Upper lobe of left lung (tissue), 6 donors: ENCODE measurements around the gene COG1. TPM values are rescaled to one million over a fixed set of nuclear protein-coding genes. Genes with fewer than 3 reads are reported as not detected.

Experiments
- ATAC-seq, 2 donors: fragments of 200-7000 bp; cut with Tn5 transposase; one replicate each; pipeline ENCODE4 v1.9.1; 2022; ENCODE audit warnings: mild to moderate bottlenecking in 2 of 2, moderate library complexity in 2 of 2; ENCODE audit not compliant: low FRiP score in 2 of 2
- DNase-seq, 2 donors: peaks; one replicate each; pipeline ENCODE4 v3.0.0-alpha.2; 2019 to 2020
- H3K27ac ChIP-seq, 4 donors: fragments of 200-600 bp; sonication (generic); one replicate each; pipeline ENCODE4 v1.5.1; 2016 to 2019
- H3K27me3 ChIP-seq, 4 donors: fragments of 200-600 bp; sonication (generic); one replicate each; pipeline ENCODE4 v1.5.1; 2017 to 2019
- H3K36me3 ChIP-seq, 4 donors: fragments of 200-600 bp; sonication (generic); one replicate each; pipeline ENCODE4 v1.5.1; 2016 to 2019
- H3K4me1 ChIP-seq, 4 donors: fragments of 200-600 bp; sonication (generic); one replicate each; pipeline ENCODE4 v1.5.1; 2018 to 2019
- H3K4me3 ChIP-seq, 4 donors: fragments of 200-600 bp; sonication (generic); one replicate each; pipeline ENCODE4 v1.5.1; 2017 to 2019; ENCODE audit warnings: mild to moderate bottlenecking in 2 of 4, moderate library complexity in 1 of 4
- H3K9me3 ChIP-seq, 4 donors: fragments of 200-600 bp; sonication (generic); one replicate each; pipeline ENCODE4 v1.5.1; 2018 to 2019
- EP300 ChIP-seq, 4 donors: sonication (generic); formaldehyde crosslinking; IDR thresholded peaks; one replicate each; pipeline ENCODE4 v1.5.1; 2017; ENCODE audit warnings: antibody characterized with exemption in 4 of 4, control low read depth in 2 of 4
- POLR2A ChIP-seq, 4 donors: fragments of 450-650 bp; IDR thresholded peaks; one replicate each; pipeline ENCODE4 v1.5.1; 2016 to 2017; ENCODE audit warnings: antibody characterized with exemption in 4 of 4, mild to moderate bottlenecking in 2 of 4
- POLR2AphosphoS5 ChIP-seq, 2 donors: sonication (generic); formaldehyde crosslinking; IDR thresholded peaks; one replicate each; pipeline ENCODE4 v1.5.1; 2017; ENCODE audit warnings: antibody characterized with exemption in 2 of 2
- WGBS, 2 donors: methylation state at CpG; one replicate each; pipeline ENCODE4 v1.1.5; 2017 to 2018; 5-methylcytosine and 5-hydroxymethylcytosine counted together
- total RNA-seq, 6 donors: library from RNA; depleted of rRNA in 4 of 6; stranded (reverse); fragments of >200 nt in 4 of 6; gene quantifications; one replicate each; pipeline versions ENCODE4 v1.1.0 to v1.2.1, GENCODE V29; 2016 to 2021
- TF ChIP-seq, protein P1 (sequence below), 6 experiments: fragments of 450-650 bp in 4 of 6; fragments of 200-600 bp in 2 of 6; sonication (generic) in 2 of 6; IDR thresholded peaks; one replicate each; pipeline ENCODE4 v1.5.1; 2016 to 2019; ENCODE audit warnings: antibody characterized with exemption in 6 of 6
- donor health status: DM: no; HTN: no; CAD: no; lungs with moderate emphysema.
- donor health status: DM: no; HTN: yes; CAD: no; lungs with severe emphysema.

Gene COG1
- total RNA-seq, 6 donors from 2014 or later = 27.7 to 75.4 (median 32.5) TPM

DNA sequence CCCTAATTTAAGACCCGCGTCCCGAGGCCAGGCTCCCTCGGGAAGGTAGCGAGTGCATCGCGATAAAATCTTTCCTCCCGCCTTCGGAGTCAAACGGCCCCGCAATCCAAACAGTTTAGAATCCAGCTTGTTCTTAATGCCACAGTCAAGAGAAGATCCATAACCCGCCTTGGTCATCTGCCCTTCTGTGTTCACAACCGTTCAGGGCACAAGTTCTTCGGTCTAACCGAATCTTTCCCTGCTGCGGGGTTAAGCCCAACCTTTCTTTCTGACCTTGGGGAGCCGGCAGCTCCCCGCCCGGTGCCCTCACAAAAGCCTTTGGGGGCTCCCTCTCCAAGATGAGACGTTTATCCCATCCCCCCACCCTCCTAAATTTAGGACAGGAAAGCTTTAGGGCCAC lies 38.5 kb downstream of the COG1 start:
- H3K36me3 ChIP-seq = peaks cover 0 to 12% (median 6%) of the 10 kb centered on the region in 4 donors
- no peaks in the 10 kb centered on the region for H3K27me3 ChIP-seq
- DNase-seq (no peak), ATAC-seq (no peak)
- peaks cover 47 to 51% (median 48%) of the 10 kb centered on the region in 4 donors for H3K4me1 ChIP-seq
- TF ChIP-seq, protein P1, sequence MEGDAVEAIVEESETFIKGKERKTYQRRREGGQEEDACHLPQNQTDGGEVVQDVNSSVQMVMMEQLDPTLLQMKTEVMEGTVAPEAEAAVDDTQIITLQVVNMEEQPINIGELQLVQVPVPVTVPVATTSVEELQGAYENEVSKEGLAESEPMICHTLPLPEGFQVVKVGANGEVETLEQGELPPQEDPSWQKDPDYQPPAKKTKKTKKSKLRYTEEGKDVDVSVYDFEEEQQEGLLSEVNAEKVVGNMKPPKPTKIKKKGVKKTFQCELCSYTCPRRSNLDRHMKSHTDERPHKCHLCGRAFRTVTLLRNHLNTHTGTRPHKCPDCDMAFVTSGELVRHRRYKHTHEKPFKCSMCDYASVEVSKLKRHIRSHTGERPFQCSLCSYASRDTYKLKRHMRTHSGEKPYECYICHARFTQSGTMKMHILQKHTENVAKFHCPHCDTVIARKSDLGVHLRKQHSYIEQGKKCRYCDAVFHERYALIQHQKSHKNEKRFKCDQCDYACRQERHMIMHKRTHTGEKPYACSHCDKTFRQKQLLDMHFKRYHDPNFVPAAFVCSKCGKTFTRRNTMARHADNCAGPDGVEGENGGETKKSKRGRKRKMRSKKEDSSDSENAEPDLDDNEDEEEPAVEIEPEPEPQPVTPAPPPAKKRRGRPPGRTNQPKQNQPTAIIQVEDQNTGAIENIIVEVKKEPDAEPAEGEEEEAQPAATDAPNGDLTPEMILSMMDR (IDR thresholded peaks at IDR 0.05) = no peak
- TF ChIP-seq POLR2A (IDR thresholded peaks at IDR 0.05) = no peak
- H3K9me3 ChIP-seq = no peaks in the 10 kb centered on the region
- peak overlapping the region; percentile 81 to 99 (median 96) for H3K4me3 ChIP-seq
- peak overlapping the region; percentile 77 to 94 (median 90) for H3K27ac ChIP-seq
- WGBS, 2 donors = 0 to 1% methylated on average over 20 of the region's 20 CpGs

DNA sequence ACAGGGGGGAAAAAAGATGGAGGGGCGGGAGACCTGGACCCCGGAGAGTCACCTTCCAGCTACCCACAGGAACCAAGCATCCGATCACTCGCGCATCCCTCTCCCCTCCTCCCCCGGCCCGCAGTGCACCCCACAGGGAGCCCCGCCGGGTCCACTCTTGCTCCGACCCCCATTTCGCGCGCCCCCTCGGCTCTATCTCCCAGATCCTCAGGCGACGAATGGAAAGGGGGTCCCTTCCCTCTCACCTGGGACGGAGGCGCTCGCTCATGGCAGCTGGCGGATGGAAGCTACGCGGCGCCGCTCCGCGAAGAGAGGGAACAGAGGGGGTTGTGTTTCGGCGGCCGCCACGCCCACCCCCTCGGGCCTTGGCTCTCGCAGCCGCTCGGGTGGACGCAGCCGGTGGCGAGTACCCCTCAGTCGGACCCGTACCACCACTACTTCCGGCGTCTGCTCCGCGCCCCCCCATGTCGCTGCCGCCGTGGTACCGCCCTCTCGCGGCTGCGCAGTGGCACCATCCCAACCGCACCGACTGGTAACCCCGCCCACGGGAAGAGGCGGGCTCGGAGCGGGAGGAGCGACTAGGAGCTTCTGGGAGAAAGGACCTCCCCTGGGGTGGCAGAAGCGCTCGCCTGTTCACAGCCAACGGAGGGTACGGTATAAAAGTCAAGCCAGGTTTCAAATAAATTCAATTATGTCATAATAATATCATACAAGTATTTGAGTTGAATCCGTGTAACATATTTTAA lies 39.2 kb downstream of the COG1 start:
- Histone ChIP-seq H3K27me3 (no peaks in the 10 kb centered on the region), H3K27ac (peak overlapping the region; percentile 77 to 94 (median 90)), H3K9me3 (no peaks in the 10 kb centered on the region), H3K36me3 (peaks cover 0 to 19% (median 12%) of the 10 kb centered on the region in 4 donors), H3K4me3 (peak overlapping the region; percentile 81 to 99 (median 96)), H3K4me1 (peaks cover 42 to 47% (median 46%) of the 10 kb centered on the region in 4 donors)
- WGBS, 2 donors = 0% methylated on average over 11 to 30 of the region's 63 CpGs
- peak; percentile 97 to 98 for ATAC-seq
- peak; percentile 97 to 98 for DNase-seq
- TF ChIP-seq, protein P1 (IDR thresholded peaks at IDR 0.05) = peak in 5 of 6 experiments; percentile 20 to 75 (median 70)
- TF ChIP-seq EP300 (IDR thresholded peaks at IDR 0.05) = no peak
- peak; percentile 86 to 94 for TF ChIP-seq POLR2AphosphoS5 (IDR thresholded peaks at IDR 0.05)
- TF ChIP-seq POLR2A (IDR thresholded peaks at IDR 0.05) = peak in 3 of 4 donors; percentile 51 to 81 (median 66)

DNA sequence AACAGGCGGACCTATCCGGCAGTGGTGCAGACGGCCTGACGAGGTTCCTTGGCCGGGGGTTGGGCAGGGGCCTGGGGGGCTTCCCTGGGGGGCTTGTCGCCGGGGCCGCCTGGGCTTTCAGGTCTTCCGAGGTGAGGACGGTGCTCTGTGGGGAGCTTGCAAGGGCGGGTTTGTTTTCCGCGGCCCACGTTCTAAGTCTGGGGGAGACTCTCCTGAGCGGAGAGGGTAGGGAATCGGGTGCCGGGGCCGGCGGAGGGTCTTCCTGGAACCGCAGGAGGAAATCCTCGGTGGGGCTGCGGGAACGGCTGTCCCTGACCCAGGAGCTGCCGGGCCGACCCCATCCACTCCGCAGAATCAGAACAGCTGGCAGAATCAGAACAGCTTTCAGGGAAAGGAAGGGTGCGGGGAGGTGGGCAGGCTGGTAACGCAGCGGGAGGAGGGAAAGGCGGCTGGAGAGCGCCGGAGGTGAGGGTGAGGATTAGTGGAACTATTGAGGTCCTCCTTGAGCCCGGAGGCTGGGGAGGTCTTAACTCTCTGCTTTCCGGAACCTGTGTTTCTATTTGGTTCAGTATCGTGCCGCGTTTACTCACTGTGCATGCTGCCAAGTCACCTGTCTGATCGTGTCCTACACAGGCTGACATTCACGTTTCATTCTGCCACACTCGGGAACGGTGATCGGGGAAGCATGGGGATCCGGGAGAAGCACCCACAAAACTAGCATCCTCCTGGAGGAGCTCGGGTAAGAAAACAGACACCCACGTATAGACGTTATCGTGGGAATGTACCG lies 39.9 kb downstream of the COG1 start:
- no peaks in the 10 kb centered on the region for H3K9me3 ChIP-seq
- peaks cover 0 to 23% (median 14%) of the 10 kb centered on the region in 4 donors for H3K36me3 ChIP-seq
- peak overlapping the region; percentile 81 to 99 (median 96) for H3K4me3 ChIP-seq
- TF ChIP-seq, protein P1 (IDR thresholded peaks at IDR 0.05) = no peak
- TF ChIP-seq POLR2AphosphoS5 (IDR thresholded peaks at IDR 0.05) = no peak
- no peak for TF ChIP-seq POLR2A (IDR thresholded peaks at IDR 0.05)
- TF ChIP-seq EP300 (IDR thresholded peaks at IDR 0.05) = no peak
- peak overlapping the region; percentile 77 to 94 (median 90) for H3K27ac ChIP-seq
- DNase-seq = peak; percentile 38 to 87
- H3K27me3 ChIP-seq = no peaks in the 10 kb centered on the region
- 1% methylated on average over 38 to 48 of the region's 48 CpGs for WGBS, 2 donors
- ATAC-seq = peak; percentile 61 to 74
- H3K4me1 ChIP-seq = peaks cover 36 to 49% (median 41%) of the 10 kb centered on the region in 4 donors

DNA sequence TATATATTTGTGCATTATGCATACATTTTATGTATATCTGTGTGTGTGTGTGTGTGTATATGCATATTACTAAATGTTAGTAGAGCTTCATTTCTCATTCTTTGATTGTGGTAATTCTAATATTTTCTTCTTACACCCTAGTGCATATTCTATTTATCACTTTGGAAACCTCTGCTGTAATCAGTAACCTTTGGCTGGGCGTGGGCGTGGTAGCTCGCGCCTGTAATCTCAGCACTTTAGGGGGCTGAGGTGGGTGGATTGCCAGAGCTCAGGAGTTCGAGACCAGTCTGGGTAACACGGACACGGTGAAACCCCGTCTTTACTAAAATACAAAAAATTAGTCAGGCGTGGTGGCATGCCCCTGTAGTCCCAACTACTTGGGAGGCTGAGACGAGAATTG lies 41.9 kb downstream of the COG1 start:
- Histone ChIP-seq H3K27me3 (no peaks in the 10 kb centered on the region), H3K9me3 (no peaks in the 10 kb centered on the region), H3K27ac (no peak overlapping the region), H3K4me1 (peaks cover 25 to 33% (median 30%) of the 10 kb centered on the region in 4 donors), H3K4me3 (no peak overlapping the region), H3K36me3 (peaks cover 0 to 23% (median 14%) of the 10 kb centered on the region in 4 donors)
- ATAC-seq (no peak), DNase-seq (no peak)
- 86 to 92% methylated on average over 10 of the region's 10 CpGs for WGBS, 2 donors
- TF ChIP-seq POLR2AphosphoS5 (IDR thresholded peaks at IDR 0.05) (no peak), EP300 (IDR thresholded peaks at IDR 0.05) (no peak), POLR2A (IDR thresholded peaks at IDR 0.05) (no peak)
- TF ChIP-seq, protein P1 (IDR thresholded peaks at IDR 0.05) = no peak
